Glutamatergic neuron (in vitro differentiated cells): Measurements from ENCODE around the gene CDC25A. TPM values are rescaled to one million over a fixed set of nuclear protein-coding genes. Genes with fewer than 3 reads are reported as not detected.

Experiments used
- DNase-seq: peaks from one replicate; pipeline ENCODE4 v3.0.0; 2022
- H3K27ac Mint-ChIP-seq: one replicate; pipeline ENCODE4 v1.8.0; 2020; ENCODE audit warnings: mild to moderate bottlenecking, mixed read lengths, inconsistent platforms; ENCODE audit not compliant: unreplicated experiment
- H3K27me3 Mint-ChIP-seq: one replicate; pipeline ENCODE4 v1.8.0; 2020; ENCODE audit warnings: mild to moderate bottlenecking, moderate library complexity, mixed read lengths, inconsistent platforms; ENCODE audit not compliant: unreplicated experiment
- H3K36me3 Mint-ChIP-seq: one replicate; pipeline ENCODE4 v1.8.0; 2020; ENCODE audit warnings: mild to moderate bottlenecking, mixed read lengths, inconsistent platforms; ENCODE audit not compliant: unreplicated experiment
- H3K4me1 Mint-ChIP-seq: one replicate; pipeline ENCODE4 v1.8.0; 2020; ENCODE audit warnings: mild to moderate bottlenecking, low read depth, mixed read lengths, inconsistent platforms; ENCODE audit not compliant: unreplicated experiment
- H3K4me3 Mint-ChIP-seq: one replicate; pipeline ENCODE4 v1.8.0; 2020; ENCODE audit warnings: mild to moderate bottlenecking, mixed read lengths, inconsistent platforms; ENCODE audit not compliant: unreplicated experiment
- H3K9me3 Mint-ChIP-seq: one replicate; pipeline ENCODE4 v1.8.0; 2020; ENCODE audit warnings: mild to moderate bottlenecking, moderate library complexity, mixed read lengths, inconsistent platforms; ENCODE audit not compliant: unreplicated experiment
- CTCF ChIP-seq: fragments of 200-600 bp; sonication (generic); IDR thresholded peaks from one replicate; pipeline ENCODE4 v1.5.0; 2021; ENCODE audit not compliant: partially characterized antibody, unreplicated experiment
- total RNA-seq: library from RNA; stranded (reverse); fragmentation: NEBNext Ultra II Directional; extraction: Animal tissue kit (Norgen Biotek cat#: 25700); gene quantifications from one replicate; pipeline ENCODE4 v1.2.1, GENCODE V29; 2021; ENCODE audit not compliant: unreplicated experiment

The CDC25A gene
- total RNA-seq, 1 donor from 2014 or later = 11.8 TPM

- H3K4me1 Mint-ChIP-seq = no peaks in the 10 kb centered on the region
- H3K27ac Mint-ChIP-seq = no peak overlapping the region
- no peak overlapping the region for H3K4me3 Mint-ChIP-seq
- no peak for TF ChIP-seq CTCF
- H3K9me3 Mint-ChIP-seq = peaks cover 6% of the 10 kb centered on the region
- no peaks in the 10 kb centered on the region for H3K36me3 Mint-ChIP-seq
- DNase-seq = no peak
- peaks cover 5% of the 10 kb centered on the region for H3K27me3 Mint-ChIP-seq
Measured at GRCh38 chr3:48218537-48218936, 30.3 kb upstream of the CDC25A start.

GRCh38 chr3:48217449-48217848 lies 29.2 kb upstream of the CDC25A start:
- H3K4me3 Mint-ChIP-seq = no peak overlapping the region
- peaks cover 4% of the 10 kb centered on the region for H3K9me3 Mint-ChIP-seq
- H3K27me3 Mint-ChIP-seq = peaks cover 3% of the 10 kb centered on the region
- no peak for DNase-seq
- H3K4me1 Mint-ChIP-seq = no peaks in the 10 kb centered on the region
- TF ChIP-seq CTCF = no peak
- H3K36me3 Mint-ChIP-seq = no peaks in the 10 kb centered on the region
- no peak overlapping the region for H3K27ac Mint-ChIP-seq

GRCh38 chr3:48215876-48216275 lies 27.7 kb upstream of the CDC25A start:
- peaks cover 2% of the 10 kb centered on the region for H3K27me3 Mint-ChIP-seq
- no peak for TF ChIP-seq CTCF
- H3K4me1 Mint-ChIP-seq = no peaks in the 10 kb centered on the region
- no peaks in the 10 kb centered on the region for H3K36me3 Mint-ChIP-seq
- H3K9me3 Mint-ChIP-seq = peaks cover 2% of the 10 kb centered on the region
- H3K4me3 Mint-ChIP-seq = no peak overlapping the region
- H3K27ac Mint-ChIP-seq = no peak overlapping the region
- DNase-seq = no peak

GRCh38 chr3:48215466-48215865 lies 27.2 kb upstream of the CDC25A start:
- Mint-ChIP-seq H3K9me3 (peaks cover 2% of the 10 kb centered on the region), H3K27ac (no peak overlapping the region), H3K4me3 (no peak overlapping the region), H3K27me3 (peaks cover 2% of the 10 kb centered on the region), H3K4me1 (no peaks in the 10 kb centered on the region), H3K36me3 (no peaks in the 10 kb centered on the region)
- no peak for DNase-seq
- TF ChIP-seq CTCF = no peak

GRCh38 chr3:48215019-48215418 lies 26.8 kb upstream of the CDC25A start:
- Mint-ChIP-seq H3K4me1 (no peaks in the 10 kb centered on the region), H3K27me3 (peaks cover 4% of the 10 kb centered on the region), H3K4me3 (no peak overlapping the region), H3K36me3 (no peaks in the 10 kb centered on the region), H3K9me3 (peaks cover 4% of the 10 kb centered on the region), H3K27ac (no peak overlapping the region)
- no peak for TF ChIP-seq CTCF
- no peak for DNase-seq
